Measurements from ENCODE around the gene PTPN1.

DNA sequence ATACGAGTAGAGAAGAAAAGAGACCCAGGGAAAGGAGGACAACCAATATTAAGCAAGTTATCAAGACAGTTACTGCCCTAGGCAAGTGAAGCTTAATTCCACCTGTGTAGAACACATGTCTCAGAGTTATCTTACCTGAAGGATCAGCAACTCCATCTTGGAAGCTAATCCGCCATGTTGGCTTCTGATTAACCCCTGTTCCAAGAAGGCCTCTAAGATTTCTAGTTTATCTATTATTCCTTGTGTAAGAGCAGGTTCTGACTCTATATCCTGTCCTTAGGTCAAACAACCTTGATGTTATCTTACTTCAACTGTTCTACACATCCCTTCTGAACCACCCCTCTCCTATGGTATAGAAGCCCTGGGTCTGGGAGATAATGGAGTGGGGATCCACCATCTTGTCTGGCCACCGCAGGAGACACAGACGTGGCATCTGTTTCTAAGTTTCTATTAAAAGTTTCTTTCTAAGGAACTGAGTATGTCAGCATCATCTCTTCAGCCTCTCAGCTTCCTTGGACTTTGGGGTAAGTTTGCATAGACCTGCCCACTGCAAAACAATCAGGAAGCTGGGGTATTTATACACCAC, 27.7 kb upstream of the PTPN1 start:
- TF ChIP-seq POLR2AphosphoS5 (IDR thresholded peaks at IDR 0.05; ENCODE audit: low read length) (no peak), YY1 (IDR thresholded peaks at IDR 0.05; ENCODE audit: low read depth, low read length) (no peak), CEBPB (IDR thresholded peaks at IDR 0.05; ENCODE audit: borderline replicate concordance in 1 of 2, low read depth in 2 of 2, low read length in 2 of 2) (no peak)
- TF ChIP-seq, protein P1, sequence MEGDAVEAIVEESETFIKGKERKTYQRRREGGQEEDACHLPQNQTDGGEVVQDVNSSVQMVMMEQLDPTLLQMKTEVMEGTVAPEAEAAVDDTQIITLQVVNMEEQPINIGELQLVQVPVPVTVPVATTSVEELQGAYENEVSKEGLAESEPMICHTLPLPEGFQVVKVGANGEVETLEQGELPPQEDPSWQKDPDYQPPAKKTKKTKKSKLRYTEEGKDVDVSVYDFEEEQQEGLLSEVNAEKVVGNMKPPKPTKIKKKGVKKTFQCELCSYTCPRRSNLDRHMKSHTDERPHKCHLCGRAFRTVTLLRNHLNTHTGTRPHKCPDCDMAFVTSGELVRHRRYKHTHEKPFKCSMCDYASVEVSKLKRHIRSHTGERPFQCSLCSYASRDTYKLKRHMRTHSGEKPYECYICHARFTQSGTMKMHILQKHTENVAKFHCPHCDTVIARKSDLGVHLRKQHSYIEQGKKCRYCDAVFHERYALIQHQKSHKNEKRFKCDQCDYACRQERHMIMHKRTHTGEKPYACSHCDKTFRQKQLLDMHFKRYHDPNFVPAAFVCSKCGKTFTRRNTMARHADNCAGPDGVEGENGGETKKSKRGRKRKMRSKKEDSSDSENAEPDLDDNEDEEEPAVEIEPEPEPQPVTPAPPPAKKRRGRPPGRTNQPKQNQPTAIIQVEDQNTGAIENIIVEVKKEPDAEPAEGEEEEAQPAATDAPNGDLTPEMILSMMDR (IDR thresholded peaks at IDR 0.05 in 2 of 3, conservative IDR thresholded peaks at IDR 0.05 in 1 of 3; ENCODE audit: control insufficient read depth in 2 of 3, extremely low read depth in 1 of 3, insufficient read depth in 1 of 3, low read depth in 3 of 3, low read length in 3 of 3) = no peak
- TF ChIP-seq, protein P2, sequence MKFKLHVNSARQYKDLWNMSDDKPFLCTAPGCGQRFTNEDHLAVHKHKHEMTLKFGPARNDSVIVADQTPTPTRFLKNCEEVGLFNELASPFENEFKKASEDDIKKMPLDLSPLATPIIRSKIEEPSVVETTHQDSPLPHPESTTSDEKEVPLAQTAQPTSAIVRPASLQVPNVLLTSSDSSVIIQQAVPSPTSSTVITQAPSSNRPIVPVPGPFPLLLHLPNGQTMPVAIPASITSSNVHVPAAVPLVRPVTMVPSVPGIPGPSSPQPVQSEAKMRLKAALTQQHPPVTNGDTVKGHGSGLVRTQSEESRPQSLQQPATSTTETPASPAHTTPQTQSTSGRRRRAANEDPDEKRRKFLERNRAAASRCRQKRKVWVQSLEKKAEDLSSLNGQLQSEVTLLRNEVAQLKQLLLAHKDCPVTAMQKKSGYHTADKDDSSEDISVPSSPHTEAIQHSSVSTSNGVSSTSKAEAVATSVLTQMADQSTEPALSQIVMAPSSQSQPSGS (IDR thresholded peaks at IDR 0.05; ENCODE audit: low read length) = no peak

Data from GM12878 (cell line).